Glutamatergic neuron (in vitro differentiated cells): ENCODE measurements around the gene ACO1. TPM values are rescaled to one million over a fixed set of nuclear protein-coding genes. Genes with fewer than 3 reads are reported as not detected.

Source experiments
- DNase-seq: peaks from one replicate; pipeline ENCODE4 v3.0.0; 2022
- H3K27ac Mint-ChIP-seq: one replicate; pipeline ENCODE4 v1.8.0; 2020; ENCODE audit warnings: mild to moderate bottlenecking, mixed read lengths, inconsistent platforms; ENCODE audit not compliant: unreplicated experiment
- H3K27me3 Mint-ChIP-seq: one replicate; pipeline ENCODE4 v1.8.0; 2020; ENCODE audit warnings: mild to moderate bottlenecking, moderate library complexity, mixed read lengths, inconsistent platforms; ENCODE audit not compliant: unreplicated experiment
- H3K36me3 Mint-ChIP-seq: one replicate; pipeline ENCODE4 v1.8.0; 2020; ENCODE audit warnings: mild to moderate bottlenecking, mixed read lengths, inconsistent platforms; ENCODE audit not compliant: unreplicated experiment
- H3K4me1 Mint-ChIP-seq: one replicate; pipeline ENCODE4 v1.8.0; 2020; ENCODE audit warnings: mild to moderate bottlenecking, low read depth, mixed read lengths, inconsistent platforms; ENCODE audit not compliant: unreplicated experiment
- H3K4me3 Mint-ChIP-seq: one replicate; pipeline ENCODE4 v1.8.0; 2020; ENCODE audit warnings: mild to moderate bottlenecking, mixed read lengths, inconsistent platforms; ENCODE audit not compliant: unreplicated experiment
- H3K9me3 Mint-ChIP-seq: one replicate; pipeline ENCODE4 v1.8.0; 2020; ENCODE audit warnings: mild to moderate bottlenecking, moderate library complexity, mixed read lengths, inconsistent platforms; ENCODE audit not compliant: unreplicated experiment
- CTCF ChIP-seq: fragments of 200-600 bp; sonication (generic); IDR thresholded peaks from one replicate; pipeline ENCODE4 v1.5.0; 2021; ENCODE audit not compliant: partially characterized antibody, unreplicated experiment
- total RNA-seq: library from RNA; stranded (reverse); fragmentation: NEBNext Ultra II Directional; extraction: Animal tissue kit (Norgen Biotek cat#: 25700); gene quantifications from one replicate; pipeline ENCODE4 v1.2.1, GENCODE V29; 2021; ENCODE audit not compliant: unreplicated experiment

Gene ACO1
- total RNA-seq, 1 donor from 2014 or later = 17.6 TPM

- Mint-ChIP-seq H3K4me1 (peaks cover under 1% of the 10 kb centered on the region), H3K27ac (no peak overlapping the region), H3K27me3 (no peaks in the 10 kb centered on the region), H3K9me3 (peaks cover 4% of the 10 kb centered on the region), H3K4me3 (no peak overlapping the region), H3K36me3 (no peaks in the 10 kb centered on the region)
- no peak for DNase-seq
- no peak for TF ChIP-seq CTCF
Measured at GRCh38 chr9:32344551-32345182, 39.8 kb upstream of the ACO1 start.

- TF ChIP-seq CTCF = no peak
- no peaks in the 10 kb centered on the region for H3K36me3 Mint-ChIP-seq
- no peaks in the 10 kb centered on the region for H3K27me3 Mint-ChIP-seq
- H3K4me3 Mint-ChIP-seq = no peak overlapping the region
- H3K27ac Mint-ChIP-seq = no peak overlapping the region
- no peaks in the 10 kb centered on the region for H3K4me1 Mint-ChIP-seq
- DNase-seq = no peak
- peaks cover 4% of the 10 kb centered on the region for H3K9me3 Mint-ChIP-seq
Measured at GRCh38 chr9:32345243-32345642, 39.2 kb upstream of the ACO1 start.

- no peaks in the 10 kb centered on the region for H3K27me3 Mint-ChIP-seq
Measured at GRCh38 chr9:32347571-32347970, 36.9 kb upstream of the ACO1 start.

GRCh38 chr9:32348106-32348695 lies 36.2 kb upstream of the ACO1 start:
- DNase-seq = no peak
- Mint-ChIP-seq H3K4me1 (no peaks in the 10 kb centered on the region), H3K27me3 (no peaks in the 10 kb centered on the region), H3K36me3 (no peaks in the 10 kb centered on the region), H3K4me3 (no peak overlapping the region), H3K27ac (no peak overlapping the region), H3K9me3 (no peaks in the 10 kb centered on the region)
- TF ChIP-seq CTCF = no peak

More at GRCh38 chr9:32347571-32347970, 36.9 kb upstream of the ACO1 start:
- Mint-ChIP-seq H3K4me1 (no peaks in the 10 kb centered on the region), H3K27ac (no peak overlapping the region), H3K9me3 (no peaks in the 10 kb centered on the region), H3K36me3 (no peaks in the 10 kb centered on the region), H3K4me3 (no peak overlapping the region)
- TF ChIP-seq CTCF = no peak
- DNase-seq = no peak

- TF ChIP-seq CTCF = no peak
- Mint-ChIP-seq H3K27ac (no peak overlapping the region), H3K36me3 (no peaks in the 10 kb centered on the region)
Measured at GRCh38 chr9:32349013-32349412, 35.4 kb upstream of the ACO1 start.

More at GRCh38 chr9:32349013-32349412, 35.4 kb upstream of the ACO1 start:
- H3K4me1 Mint-ChIP-seq = no peaks in the 10 kb centered on the region
- H3K9me3 Mint-ChIP-seq = no peaks in the 10 kb centered on the region
- DNase-seq = no peak
- no peak overlapping the region for H3K4me3 Mint-ChIP-seq
- H3K27me3 Mint-ChIP-seq = no peaks in the 10 kb centered on the region
